HCT116 (cell line): ENCODE results near the gene NSRP1. TPM values are rescaled to one million over a fixed set of nuclear protein-coding genes. Genes with fewer than 3 reads are reported as not detected.
A peak's percentile ranks its signal among the peaks of the same experiment; 100 is the strongest.

Source experiments
- ATAC-seq: fragments of 200-7000 bp; cut with Tn5 transposase; 2 replicates; pipeline ENCODE4 v1.9.1; 2020; ENCODE audit warnings: mild to moderate bottlenecking, moderate library complexity
- BruUV-seq: library from RNA; stranded (reverse); fragments of 400-500 nt; replicated peaks from 2 replicates; lab custom pipeline; 2021; lab: Mats Ljungman, UMichigan
- CTCF ChIA-PET: fragments of 300-600 bp; sonication (Branson Sonifier 250); formaldehyde crosslinking; loops from one replicate; lab custom pipeline; 2021; ENCODE audit warnings: antibody characterized with exemption; lab: Charles Lee
- POLR2A ChIA-PET: fragments of 300-600, 350-600 bp; sonication (Branson Sonifier 250); formaldehyde crosslinking; loops from one replicate; lab custom pipeline; 2021; ENCODE audit warnings: antibody characterized with exemption; lab: Charles Lee
- RAD21 ChIA-PET, 2 experiments: fragments of 300-600 bp; sonication (Branson Sonifier 250); formaldehyde crosslinking; loops; one replicate each; lab custom pipeline; 2023; ENCODE audit warnings: low total read pairs in 2 of 2; ENCODE audit not compliant: uncharacterized antibody in 2 of 2, unreplicated experiment in 2 of 2, low non-redundant PET in 1 of 2; lab: Charles Lee
- DNase-seq: peaks from one replicate; pipeline ENCODE4 v3.0.0-alpha.2; 2010; ENCODE audit warnings: low read depth, low spot score
- H2AFZ ChIP-seq: fragments of 200-600 bp; shearing (Covaris generic), sonication (generic); 2 replicates; pipeline ENCODE4 v1.6.1; 2017; ENCODE audit warnings: low read depth, mixed run types, mixed read lengths, antibody characterized with exemption, low read length; ENCODE audit not compliant: poor library complexity, severe bottlenecking
- H3K27ac ChIP-seq: 2 replicates; pipeline ENCODE4 v1.5.1; 2012; ENCODE audit warnings: low read depth, low read length
- H3K27me3 ChIP-seq: fragments of 200-600 bp; sonication (generic); 2 replicates; pipeline ENCODE4 v1.6.1; 2016; ENCODE audit warnings: mixed run types, low read length, mixed read lengths; ENCODE audit not compliant: insufficient read depth
- H3K36me3 ChIP-seq, 2 experiments: fragments of 200-500 bp in 1 of 2; fragments of 200-600 bp in 1 of 2; sonication (Bioruptor generic) in 1 of 2; sonication (generic) in 1 of 2; 2 replicates each; pipeline versions ENCODE4 v1.5.1 to v1.6.1; 2014 to 2016; ENCODE audit warnings: low read length in 2 of 2, inconsistent platforms in 1 of 2, mixed read lengths in 1 of 2, mixed run types in 1 of 2; ENCODE audit not compliant: insufficient read depth in 2 of 2, control insufficient read depth in 1 of 2
- H3K4me1 ChIP-seq, 2 experiments: fragments of 200-600 bp in 1 of 2; sonication (generic) in 1 of 2; 2 replicates each; pipeline versions ENCODE4 v1.5.1 to v1.6.1; 2012 to 2017; ENCODE audit warnings: low read length in 2 of 2, inconsistent platforms in 1 of 2, mild to moderate bottlenecking in 1 of 2, mixed read lengths in 1 of 2, mixed run types in 1 of 2, moderate library complexity in 1 of 2; ENCODE audit not compliant: insufficient read depth in 2 of 2, control insufficient read depth in 1 of 2
- H3K4me2 ChIP-seq: fragments of 200-600 bp; sonication (generic); 2 replicates; pipeline ENCODE4 v1.6.1; 2017; ENCODE audit warnings: mixed run types, low read length, mixed read lengths
- H3K4me3 ChIP-seq, 2 experiments: fragments of 200-600 bp in 1 of 2; sonication (generic) in 1 of 2; replicated peaks in 1 of 2; 2 replicates each; pipeline ENCODE4 v1.5.1; 2011 to 2016; ENCODE audit warnings: low read length in 2 of 2, control low read depth in 1 of 2, low read depth in 1 of 2, mild to moderate bottlenecking in 1 of 2, mixed read lengths in 1 of 2, mixed run types in 1 of 2
- H3K79me2 ChIP-seq: fragments of 200-600 bp; sonication (generic); 2 replicates; pipeline ENCODE4 v1.6.1; 2017; ENCODE audit warnings: mild to moderate bottlenecking, mixed run types, low read length, moderate library complexity, mixed read lengths; ENCODE audit not compliant: insufficient read depth
- H3K9ac ChIP-seq: fragments of 200-600 bp; sonication (generic); 2 replicates; pipeline ENCODE4 v1.6.1; 2016; ENCODE audit warnings: low read length, mixed read lengths
- H3K9me2 ChIP-seq: fragments of 200-600 bp; sonication (generic), shearing (Covaris generic); 2 replicates; pipeline ENCODE4 v1.6.1; 2017; ENCODE audit warnings: mixed run types, mild to moderate bottlenecking, moderate library complexity; ENCODE audit not compliant: insufficient read depth
- H3K9me3 ChIP-seq, 2 experiments: fragments of 200-500 bp in 1 of 2; fragments of 200-600 bp in 1 of 2; sonication (Bioruptor generic) in 1 of 2; sonication (generic) in 1 of 2; 2 replicates each; pipeline ENCODE4 v1.6.1; 2014 to 2017; ENCODE audit warnings: low read length in 2 of 2, mixed read lengths in 2 of 2, inconsistent platforms in 1 of 2, low read depth in 1 of 2, mild to moderate bottlenecking in 1 of 2, mixed run types in 1 of 2, moderate library complexity in 1 of 2; ENCODE audit not compliant: control insufficient read depth in 1 of 2, insufficient read depth in 1 of 2
- H4K20me1 ChIP-seq: fragments of 200-600 bp; sonication (generic), shearing (Covaris generic); 2 replicates; pipeline ENCODE4 v1.6.1; 2017; ENCODE audit warnings: mixed run types, mild to moderate bottlenecking, moderate library complexity; ENCODE audit not compliant: insufficient read depth
- ATF3 ChIP-seq: IDR thresholded peaks from 2 replicates; pipeline ENCODE4 v1.6.1; 2012
- CBX3 ChIP-seq: IDR thresholded peaks from 2 replicates; pipeline ENCODE4 v1.6.1; 2012; ENCODE audit warnings: low read depth
- CTCF ChIP-seq, 3 experiments: fragments of 200-600 bp in 1 of 3; sonication (generic) in 1 of 3; IDR thresholded peaks in 2 of 3; conservative IDR thresholded peaks in 1 of 3; 2 replicates each; pipeline ENCODE4 v1.5.1; 2012 to 2017; ENCODE audit warnings: low read depth in 2 of 3, low read length in 2 of 3, antibody characterized with exemption in 1 of 3, borderline replicate concordance in 1 of 3, control low read depth in 1 of 3, mild to moderate bottlenecking in 1 of 3, mixed read lengths in 1 of 3, mixed run types in 1 of 3, moderate library complexity in 1 of 3; ENCODE audit not compliant: insufficient read depth in 1 of 3
- EGR1 ChIP-seq: IDR thresholded peaks from 2 replicates; pipeline ENCODE4 v1.6.1; 2012; ENCODE audit warnings: low read depth
- ELF1 ChIP-seq: IDR thresholded peaks from 2 replicates; pipeline ENCODE4 v1.6.1; 2012; ENCODE audit warnings: low read depth, borderline replicate concordance
- EZH2phosphoT487 ChIP-seq: fragments of 200-600 bp; IDR thresholded peaks from 2 replicates; pipeline ENCODE4 v1.6.1; 2018; ENCODE audit warnings: antibody characterized with exemption, borderline replicate concordance
- MAX ChIP-seq: IDR thresholded peaks from 2 replicates; pipeline ENCODE4 v1.6.1; 2012
- POLR2A ChIP-seq: IDR thresholded peaks from 2 replicates; pipeline ENCODE4 v1.7.0; 2011; ENCODE audit warnings: borderline replicate concordance; ENCODE audit not compliant: insufficient read depth, insufficient read length; ENCODE audit errors: extremely low read depth
- SIN3A ChIP-seq: IDR thresholded peaks from 2 replicates; pipeline ENCODE4 v1.6.1; 2012; ENCODE audit warnings: low read depth
- SP1 ChIP-seq: IDR thresholded peaks from 2 replicates; pipeline ENCODE4 v1.6.1; 2012; ENCODE audit warnings: low read depth
- SRF ChIP-seq: IDR thresholded peaks from 2 replicates; pipeline ENCODE4 v1.6.1; 2012; ENCODE audit warnings: low read depth
- TCF7L2 ChIP-seq: IDR thresholded peaks from 2 replicates; pipeline ENCODE4 v1.7.0; 2011; ENCODE audit warnings: borderline replicate concordance, inconsistent platforms; ENCODE audit not compliant: insufficient read depth, insufficient read length; ENCODE audit errors: extremely low read depth
- ZBTB33 ChIP-seq: IDR thresholded peaks from 2 replicates; pipeline ENCODE4 v1.6.1; 2011; ENCODE audit warnings: mild to moderate bottlenecking, low read length, moderate library complexity; ENCODE audit not compliant: insufficient replicate concordance; ENCODE audit errors: extremely low read depth
- intact Hi-C: fragments of 100-400 bp; cut with micrococcal nuclease; formaldehyde crosslinking; loops from 2 replicates; pipeline ENCODE4 v1.10.0; 2022
- total RNA-seq: library from RNA; stranded (reverse); gene quantifications from one replicate; pipeline ENCODE4 v1.2.1, GENCODE V29; 2021; ENCODE audit not compliant: unreplicated experiment

The NSRP1 gene
- total RNA-seq, 1 experiment from 2014 or later, result 24.9 TPM

- DNase-seq, result no peak
- Histone ChIP-seq H3K79me2 (peaks cover 16% of the 10 kb centered on the region), H3K9me2 (no peaks in the 10 kb centered on the region), H3K9me3 (no peaks in the 10 kb centered on the region), H3K4me2 (peak overlapping the region; percentile 28; the same call in 1 of the 2 replicates), H3K9ac (no peak overlapping the region), H3K4me3 (no peak overlapping the region), H4K20me1 (no peaks in the 10 kb centered on the region), H3K27me3 (no peaks in the 10 kb centered on the region), H3K36me3 (peaks cover under 1% of the 10 kb centered on the region in 2 experiments; a peak in 1 of 4 replicates), H2AFZ (peak overlapping the region; percentile 20), H3K27ac (no peak overlapping the region), H3K4me1 (peaks cover 7% of the 10 kb centered on the region in 2 experiments)
- TF ChIP-seq MAX (no peak), ATF3 (no peak), ZBTB33 (no peak), SP1 (no peak), EGR1 (no peak), TCF7L2 (no peak), CBX3 (no peak), SIN3A (no peak), CTCF (IDR thresholded peaks at IDR 0.05 in 2 of 3, conservative IDR thresholded peaks at IDR 0.05 in 1 of 3; ENCODE audit: borderline replicate concordance in 1 of 3, insufficient read depth in 1 of 3, low read depth in 2 of 3, low read length in 2 of 3) (no peak), ELF1 (no peak), POLR2A (no peak), EZH2phosphoT487 (no peak), SRF (no peak)
- no TSS peak for BruUV-seq
- intact Hi-C loops, result no loop called here
- ChIA-PET CTCF (interaction anchor here (1.2 to 1.9 kb wide), 4 partner anchors 9 to 181 kb away, joined by 3 to 9 read pairs (median 6); no protein-coding TSS in a partner anchor), RAD21 (no interaction called here), POLR2A (interaction anchor here (1.1 kb wide), 1 partner anchor 9 kb away, joined by 3 read pairs; no protein-coding TSS in a partner anchor)
- no peak for ATAC-seq
Observed at GRCh38 chr17:30113213-30113612, 3.4 kb upstream of the NSRP1 start.
